ENCODE data around the gene PCSK2.

Gene PCSK2

GRCh38 chr20:17343656-17344452 lies 117.0 kb downstream of the PCSK2 start:
- no peak for DNase-seq

- DNase-seq: no peak
Observed at GRCh38 chr20:17344790-17345189, 118.0 kb downstream of the PCSK2 start.

- no peak for DNase-seq
Observed at GRCh38 chr20:17345321-17345720, 118.5 kb downstream of the PCSK2 start.

- no peak for DNase-seq
Observed at GRCh38 chr20:17350321-17350720, 123.5 kb downstream of the PCSK2 start.

- DNase-seq: no peak
Observed at GRCh38 chr20:17357238-17357637, 130.4 kb downstream of the PCSK2 start.

- no peak for DNase-seq
Observed at GRCh38 chr20:17358854-17359253, 132.0 kb downstream of the PCSK2 start.

- DNase-seq: no peak
Observed at GRCh38 chr20:17364681-17365080, 137.8 kb downstream of the PCSK2 start.

- DNase-seq: no peak
Observed at GRCh38 chr20:17365831-17366230, 139.0 kb downstream of the PCSK2 start.

- no peak for DNase-seq
Observed at GRCh38 chr20:17369506-17369905, 142.7 kb downstream of the PCSK2 start.

- no peak for DNase-seq
Observed at GRCh38 chr20:17372806-17373440, 146.1 kb downstream of the PCSK2 start.

- no peak for DNase-seq
Observed at GRCh38 chr20:17374086-17374485, 147.2 kb downstream of the PCSK2 start.

GRCh38 chr20:17376031-17376430 lies 149.2 kb downstream of the PCSK2 start:
- no peak for DNase-seq

- DNase-seq: no peak
Observed at GRCh38 chr20:17377231-17377630, 150.4 kb downstream of the PCSK2 start.

GRCh38 chr20:17379651-17380050 lies 152.8 kb downstream of the PCSK2 start:
- no peak for DNase-seq

- DNase-seq: no peak
Observed at GRCh38 chr20:17380801-17381200, 154.0 kb downstream of the PCSK2 start.

- DNase-seq: no peak
Observed at GRCh38 chr20:17381724-17382123, 154.9 kb downstream of the PCSK2 start.

GRCh38 chr20:17385798-17386197 lies 159.0 kb downstream of the PCSK2 start:
- no peak for DNase-seq

- DNase-seq: no peak
Observed at GRCh38 chr20:17390655-17391054, 163.8 kb downstream of the PCSK2 start.

GRCh38 chr20:17391127-17391771 lies 164.4 kb downstream of the PCSK2 start:
- no peak for DNase-seq

GRCh38 chr20:17394411-17394810 lies 167.6 kb downstream of the PCSK2 start:
- no peak for DNase-seq

- no peak for DNase-seq
Observed at GRCh38 chr20:17395729-17396128, 168.9 kb downstream of the PCSK2 start.

- DNase-seq: no peak
Observed at GRCh38 chr20:17399303-17399985, 172.6 kb downstream of the PCSK2 start.

GRCh38 chr20:17403461-17403860 lies 176.6 kb downstream of the PCSK2 start:
- no peak for DNase-seq

All from activated effector memory CD4-positive, alpha-beta T cell treated with Interleukin-2 at 50 U/mL for 16 hours (primary cell).